Activated naive CD4-positive, alpha-beta T cell treated with Interleukin-2 at 50 U/mL for 16 hours (primary cell): ENCODE results near the gene RNF26.

Experiments used
- DNase-seq: peaks from one replicate; pipeline ENCODE4 v3.0.0-alpha.2; 2020

RNF26 gene

DNA sequence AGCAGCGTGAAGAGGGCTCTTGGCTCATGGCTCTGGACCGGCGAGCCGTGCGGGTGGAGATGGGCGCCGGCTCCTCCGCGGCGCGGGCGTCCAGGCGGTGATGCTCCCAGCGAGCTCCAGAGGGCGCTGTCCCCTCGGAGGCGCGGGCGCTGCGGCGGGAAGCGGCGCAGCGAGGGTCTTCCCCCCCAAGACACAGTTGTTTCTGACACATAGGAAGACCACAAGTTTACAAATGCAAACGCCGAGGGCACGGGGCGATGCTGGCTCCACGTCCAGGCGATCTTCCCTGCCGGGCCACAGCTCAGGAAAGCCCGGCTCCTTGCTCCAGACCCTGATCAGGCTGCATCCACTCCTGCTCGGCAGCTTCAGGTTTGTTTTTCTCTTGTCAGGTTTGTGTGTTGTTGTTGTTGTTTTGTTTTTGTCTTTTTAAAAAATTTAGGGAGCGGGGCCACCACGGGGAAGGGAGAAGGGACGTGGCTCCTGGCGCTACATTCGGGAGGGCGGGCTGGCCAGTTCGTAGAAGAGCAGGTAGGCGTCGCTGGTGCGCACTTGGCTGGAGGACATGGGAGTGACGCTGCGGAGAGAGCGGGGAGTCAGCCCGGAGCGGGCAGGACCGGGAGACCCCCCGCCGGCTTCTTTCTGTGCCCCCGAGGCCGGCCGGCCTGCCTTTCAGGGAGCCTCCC, 22.2 kb downstream of the RNF26 start:
- peak; percentile 74 for DNase-seq

DNA sequence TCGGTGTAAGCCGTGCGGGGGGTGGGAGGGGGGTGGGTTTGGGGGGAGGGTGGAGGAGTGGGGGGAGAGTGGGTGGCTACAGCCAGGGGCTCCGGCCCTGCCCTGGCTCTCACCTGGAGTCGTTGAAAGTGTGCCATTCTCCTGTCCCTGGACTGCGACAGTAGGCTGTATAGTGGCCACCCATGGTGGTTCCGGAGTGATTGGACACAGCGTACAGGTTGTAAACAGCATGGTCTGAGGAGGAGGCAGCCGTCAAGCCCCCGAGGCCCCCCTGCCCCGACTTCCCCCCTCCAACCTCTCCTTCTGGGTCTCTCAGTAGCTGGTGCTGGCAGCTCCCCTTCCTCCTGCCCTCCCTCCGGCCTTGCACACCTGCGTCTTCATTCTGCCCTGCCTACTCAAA, 22.7 kb downstream of the RNF26 start:
- DNase-seq: no peak

GRCh38 chr11:119359365-119360214, 25.3 kb downstream of the RNF26 start:
- DNase-seq: no peak

DNA sequence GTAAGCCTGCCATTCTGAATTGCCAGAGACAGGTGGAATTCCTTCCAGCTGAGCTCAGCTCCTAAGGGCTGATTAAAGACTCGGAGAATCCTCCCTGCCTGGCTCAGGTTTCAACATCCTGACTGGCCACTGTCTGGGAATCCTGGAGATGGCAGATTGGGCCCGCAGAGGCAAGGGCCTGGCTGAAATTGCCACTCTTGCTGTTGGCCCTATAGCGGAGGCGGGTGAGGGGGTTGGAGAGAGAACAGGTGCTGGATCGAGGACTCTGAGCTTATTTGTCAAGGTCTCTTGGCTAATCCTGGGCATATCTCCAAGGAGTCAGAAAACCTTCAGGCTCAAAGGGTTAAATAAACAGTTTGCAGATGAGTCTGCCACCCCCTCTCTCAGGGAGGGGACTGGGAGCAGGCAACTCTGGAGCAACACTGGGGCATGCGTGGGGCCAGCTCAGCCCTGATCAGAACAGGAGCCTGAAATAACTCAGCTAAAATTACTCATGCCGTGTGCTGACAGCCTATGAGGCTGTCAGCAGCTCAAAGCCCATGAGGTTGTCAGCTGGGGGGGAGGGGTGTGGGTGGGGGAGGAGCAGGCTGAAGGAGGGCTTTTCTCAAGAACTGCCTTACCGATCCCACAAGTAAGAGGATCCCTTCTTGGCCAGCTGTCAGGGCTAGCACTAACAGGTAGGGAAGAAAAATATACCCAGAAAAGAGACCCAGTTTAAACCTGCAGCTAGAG, 26.9 kb downstream of the RNF26 start:
- peak; percentile 60 for DNase-seq

- no peak for DNase-seq
These were observed 27.8 kb downstream of the RNF26 start for GRCh38 chr11:119361941-119362725.

DNA sequence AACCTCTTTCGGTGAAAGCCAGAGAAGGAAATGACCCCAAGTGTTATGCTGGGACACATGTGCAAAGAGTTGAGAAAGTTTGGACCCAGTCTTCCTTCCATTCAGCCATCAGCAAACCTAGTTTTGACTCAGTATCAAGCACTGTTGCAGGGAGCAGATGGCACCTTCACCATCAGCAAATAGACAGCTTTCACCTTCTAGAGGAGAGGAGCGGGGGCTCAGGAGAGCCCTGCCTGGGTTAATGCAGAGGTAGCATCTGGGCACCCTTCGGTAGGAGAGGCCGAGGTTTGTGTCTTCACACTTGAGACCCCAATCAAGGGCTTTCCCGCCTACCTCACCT, 28.4 kb downstream of the RNF26 start:
- no peak for DNase-seq

GRCh38 chr11:119363081-119363850, 28.9 kb downstream of the RNF26 start:
- no peak for DNase-seq

- DNase-seq: peak; percentile 55
These were observed 29.7 kb downstream of the RNF26 start for GRCh38 chr11:119363851-119364590.

GRCh38 chr11:119365071-119365591, 30.8 kb downstream of the RNF26 start:
- DNase-seq: no peak

DNA sequence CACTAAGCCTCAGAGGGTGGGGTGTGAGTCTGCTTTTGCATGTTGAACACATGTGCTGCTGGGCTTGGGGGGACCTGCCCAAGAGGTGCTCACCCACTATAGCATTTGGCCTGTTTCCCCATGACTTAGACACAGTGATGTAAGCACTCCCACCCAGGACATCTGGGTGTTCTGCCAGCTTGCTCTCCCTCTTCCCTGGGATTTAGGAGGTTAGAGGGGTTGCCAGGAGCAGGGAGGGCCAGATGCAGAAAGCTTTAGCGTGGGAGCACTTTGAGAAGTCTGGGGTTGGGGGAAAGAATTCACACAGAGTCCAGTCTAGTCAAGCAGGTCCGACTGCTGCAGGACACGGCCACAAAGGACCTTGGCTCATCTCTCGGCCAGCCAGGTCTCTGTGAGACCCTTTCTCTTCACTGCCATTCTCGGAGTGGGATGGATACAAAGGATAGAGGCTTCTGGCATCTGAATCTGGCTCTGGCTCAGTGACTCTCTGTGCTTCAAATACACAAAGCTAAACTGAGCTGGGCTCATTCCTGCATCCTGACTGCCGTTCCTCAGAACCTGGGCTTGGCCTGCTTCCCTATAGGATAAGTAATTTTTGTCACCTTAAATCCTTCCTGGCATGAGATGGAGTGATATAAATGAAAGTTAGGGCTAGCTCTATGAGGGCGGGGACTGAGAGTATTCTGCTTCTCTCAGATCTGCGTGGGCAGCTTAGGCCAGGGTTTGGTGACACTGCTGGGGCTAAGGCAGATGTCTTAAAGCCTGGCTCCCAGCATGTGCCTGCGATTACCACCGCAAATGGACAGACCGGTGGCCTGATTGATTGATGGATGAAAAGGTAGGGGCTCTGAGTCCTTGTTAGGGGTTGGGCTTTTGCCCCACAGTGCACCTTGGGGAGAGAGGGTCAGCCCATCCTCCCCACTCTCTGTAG, 32.6 kb downstream of the RNF26 start:
- no peak for DNase-seq

DNA sequence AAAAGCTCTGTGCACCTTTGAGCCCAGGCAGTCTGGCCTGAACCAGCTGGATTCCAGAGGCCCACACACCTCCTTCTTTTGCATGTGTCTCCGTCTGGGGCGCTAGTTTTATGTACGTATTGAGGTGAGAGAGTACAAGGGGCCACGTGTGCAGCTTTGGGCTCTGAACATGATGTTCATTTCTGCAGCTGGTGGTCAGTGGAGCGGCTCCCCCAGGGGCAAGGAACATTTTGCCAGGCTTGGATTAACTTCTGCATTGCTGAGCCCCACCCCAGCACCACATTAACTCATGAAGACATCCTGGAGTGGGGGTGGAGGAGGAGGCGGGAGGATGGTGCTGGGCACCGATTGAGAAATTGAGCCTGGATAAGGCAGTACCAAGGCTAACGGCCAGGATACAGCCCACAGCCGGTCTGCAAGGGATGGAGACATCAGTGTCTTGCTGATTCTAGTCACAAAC, 33.4 kb downstream of the RNF26 start:
- no peak for DNase-seq

DNA sequence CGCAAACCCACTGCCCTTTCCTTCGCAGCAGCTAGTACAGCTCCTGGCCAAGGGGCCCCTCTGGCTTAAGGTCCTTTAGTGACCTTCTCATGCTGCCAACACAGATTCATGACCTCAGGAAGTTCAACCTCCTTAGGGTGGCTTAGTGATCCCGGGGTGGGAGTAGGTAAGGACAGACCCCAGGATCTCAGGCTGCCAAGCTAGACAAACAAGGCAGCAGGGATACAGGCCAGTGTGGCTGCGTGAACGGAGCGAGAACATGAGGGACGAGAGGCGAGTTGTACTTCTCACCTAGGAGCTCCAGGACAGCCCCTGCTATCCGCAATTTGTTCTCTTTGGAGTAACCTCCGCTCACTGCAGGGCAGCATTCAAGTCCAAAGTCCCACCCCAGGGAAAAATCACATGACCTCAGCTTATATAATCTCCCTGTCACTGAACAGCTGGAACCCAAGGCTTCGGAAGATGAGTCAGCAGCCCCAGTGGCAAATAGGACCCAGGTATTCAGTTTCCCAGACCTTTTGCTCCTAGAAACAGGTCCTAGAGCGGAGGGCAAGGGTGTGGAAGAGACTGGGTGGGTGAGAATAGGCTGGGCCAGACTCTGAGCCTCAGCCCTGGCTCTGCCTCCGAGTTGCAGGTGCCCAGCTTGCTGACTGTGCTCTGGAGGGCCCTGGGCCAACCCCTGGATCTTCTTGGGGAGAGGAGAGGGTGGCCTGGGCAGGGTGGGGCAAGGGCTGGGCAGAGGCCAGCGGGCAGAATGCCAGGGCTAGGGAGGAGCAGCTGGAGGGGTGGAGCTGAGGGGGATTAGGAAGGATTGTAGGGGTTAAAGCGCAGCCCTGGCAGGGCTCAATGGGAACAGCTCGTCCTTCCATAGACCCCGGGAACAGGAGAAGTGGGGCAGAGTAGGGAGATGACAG, 34.1 kb downstream of the RNF26 start:
- DNase-seq: no peak

- DNase-seq: no peak
These were observed 35.0 kb downstream of the RNF26 start for GRCh38 chr11:119369132-119369925.

GRCh38 chr11:119370486-119371046, 36.2 kb downstream of the RNF26 start:
- no peak for DNase-seq

DNA sequence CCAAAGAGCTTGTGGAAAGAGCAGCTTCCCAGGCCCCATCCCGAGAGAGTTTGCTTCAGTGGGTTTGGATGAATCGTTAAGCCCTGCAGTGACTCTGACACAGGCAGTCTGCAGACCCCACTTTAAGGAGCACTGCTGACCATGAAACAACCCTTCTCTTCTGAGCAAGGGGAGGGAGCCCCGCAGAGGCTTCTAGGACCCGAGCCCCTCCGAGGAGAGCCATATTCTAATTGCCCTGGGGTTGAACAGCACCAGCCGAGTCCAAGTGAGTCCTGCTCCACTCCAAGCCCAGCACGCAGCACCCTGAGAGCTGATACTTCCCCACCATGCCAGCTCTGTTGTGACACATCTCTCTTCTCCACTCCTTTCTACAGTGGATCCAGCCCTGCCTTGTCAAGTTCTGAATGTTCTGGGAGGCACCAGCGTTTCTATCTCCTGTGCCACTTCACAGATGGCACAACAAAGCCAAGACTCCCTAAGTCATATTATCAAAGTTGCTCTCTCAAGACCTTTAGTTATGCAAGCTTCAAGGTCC, 36.8 kb downstream of the RNF26 start:
- no peak for DNase-seq

DNA sequence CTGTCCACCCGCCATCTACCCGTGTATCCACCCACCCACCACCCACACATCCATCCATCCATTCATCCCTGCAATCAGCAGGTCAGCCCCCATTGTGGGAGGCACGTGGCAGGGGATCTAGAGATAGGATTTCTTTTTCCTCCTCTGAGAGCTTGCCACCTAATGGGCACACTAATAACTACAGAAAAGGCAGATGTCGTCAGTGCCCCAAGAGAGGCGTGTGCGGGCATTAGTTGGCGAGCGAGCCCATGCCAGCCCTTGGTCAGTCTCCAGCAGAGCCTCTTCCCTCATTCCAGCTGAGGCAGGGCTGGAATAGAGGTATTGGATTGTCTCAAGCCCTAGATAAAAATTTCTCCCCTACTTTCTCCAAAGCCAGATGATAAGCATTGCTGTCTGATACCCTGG, 37.5 kb downstream of the RNF26 start:
- DNase-seq: no peak
